HuH-7.5 (cell line): ENCODE measurements around the gene SLC10A3.
A peak's percentile ranks its signal among the peaks of the same experiment; 100 is the strongest.

ENCODE experiments used
- DNase-seq: peaks from one replicate; pipeline ENCODE4 v3.0.0; 2011; ENCODE audit warnings: low spot score

The SLC10A3 gene

DNA sequence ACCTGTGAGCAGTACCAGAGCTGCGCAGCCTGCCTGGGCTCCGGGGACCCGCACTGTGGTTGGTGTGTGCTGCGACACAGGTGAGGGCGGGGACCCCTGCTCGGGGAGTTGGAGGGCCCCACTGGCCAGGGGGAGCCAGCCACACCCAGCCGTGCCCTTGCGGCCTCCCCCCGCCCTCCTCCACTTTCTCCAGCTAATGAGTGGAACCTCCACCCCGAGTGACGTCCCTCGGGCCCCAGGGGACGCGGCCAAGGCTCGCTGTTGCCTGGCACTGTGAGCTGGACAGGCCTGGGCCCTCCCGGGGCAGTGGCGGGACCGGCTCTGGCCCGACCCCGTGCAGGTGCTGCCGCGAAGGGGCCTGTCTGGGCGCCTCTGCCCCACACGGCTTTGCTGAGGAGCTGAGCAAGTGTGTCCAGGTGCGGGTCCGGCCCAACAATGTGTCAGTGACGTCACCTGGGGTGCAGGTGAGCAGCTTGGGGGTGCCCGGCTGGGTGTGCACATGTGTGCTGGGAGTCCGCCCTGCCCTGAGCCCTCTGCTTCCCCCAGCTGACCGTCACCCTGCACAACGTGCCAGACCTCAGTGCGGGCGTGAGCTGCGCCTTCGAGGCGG is 26.7 kb downstream of the SLC10A3 start:
- no peak for DNase-seq

DNA sequence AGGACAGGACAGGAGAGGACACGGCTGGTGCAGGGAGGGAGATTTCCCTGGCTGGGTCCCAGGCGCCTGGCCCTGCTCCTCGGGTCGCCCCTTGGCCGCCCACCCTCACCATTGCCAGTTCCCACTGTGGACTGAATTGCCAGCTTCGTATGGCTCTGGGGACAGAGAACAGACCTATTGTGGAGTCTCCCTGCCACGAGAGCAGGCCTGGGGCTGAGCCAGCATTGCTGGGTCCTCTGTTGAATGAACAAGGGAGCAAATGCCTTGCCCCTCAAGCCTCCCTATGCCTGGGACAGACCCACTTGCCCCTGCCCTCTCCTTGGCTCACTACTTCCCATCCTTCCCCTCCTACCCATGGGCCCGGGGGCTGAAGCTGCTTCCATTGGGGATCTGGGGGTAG is 28.0 kb downstream of the SLC10A3 start:
- no peak for DNase-seq

GRCh38 chrX:154460326-154460725 is 30.1 kb downstream of the SLC10A3 start:
- DNase-seq, result no peak

GRCh38 chrX:154459832-154460231 is 30.6 kb downstream of the SLC10A3 start:
- DNase-seq, result no peak

- no peak for DNase-seq
Measured at GRCh38 chrX:154458954-154459778, 31.3 kb downstream of the SLC10A3 start.

DNA sequence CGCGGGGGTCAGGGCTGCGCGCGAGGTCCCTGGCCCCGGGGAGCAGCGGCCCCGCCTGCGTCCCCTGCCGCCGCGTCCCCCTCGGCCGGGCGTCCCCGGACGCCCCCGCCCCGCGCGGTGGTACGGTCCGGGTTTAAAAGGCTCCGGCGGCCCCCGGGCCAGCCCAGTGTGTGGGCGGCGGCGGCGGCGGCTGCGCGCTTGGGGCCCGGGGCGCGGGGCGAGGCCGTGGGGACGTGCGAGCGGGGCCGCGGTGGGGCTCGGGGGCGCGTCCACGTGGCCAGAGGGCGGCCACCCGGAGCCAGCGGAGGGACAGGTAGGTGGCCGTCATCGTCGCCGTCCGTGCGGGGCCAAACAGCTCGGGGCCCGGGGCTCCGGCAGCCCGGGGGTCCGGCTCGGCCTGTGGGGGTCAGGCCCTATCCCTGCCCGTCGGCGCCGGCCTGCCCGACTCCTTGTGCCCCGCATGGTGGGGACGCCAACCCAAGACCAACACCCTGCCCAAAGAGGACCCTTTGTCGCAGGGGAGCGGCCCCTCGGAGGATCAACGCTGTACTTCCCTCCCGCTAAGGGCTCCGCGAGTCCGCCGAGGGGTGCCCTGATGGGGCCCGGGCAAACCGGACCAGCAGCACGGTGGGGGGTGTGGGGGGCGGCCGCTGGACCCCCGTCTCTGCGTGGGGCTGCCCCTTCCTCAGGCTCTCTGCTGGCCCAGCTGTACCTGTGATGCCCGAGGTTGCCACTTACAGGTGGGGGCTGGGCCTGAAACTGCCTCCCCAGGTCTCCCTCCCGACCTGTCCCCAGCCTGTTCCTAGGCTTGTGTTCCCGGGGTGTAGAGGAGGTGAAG is 32.1 kb downstream of the SLC10A3 start, which contains the start of gene PLXNA3:
PLXNA3 (plus strand) TSS at position 166 of the 838 bp plus-strand sequence. CDS start 1,903 bp downstream, outside the sequence.
- no peak for DNase-seq

DNA sequence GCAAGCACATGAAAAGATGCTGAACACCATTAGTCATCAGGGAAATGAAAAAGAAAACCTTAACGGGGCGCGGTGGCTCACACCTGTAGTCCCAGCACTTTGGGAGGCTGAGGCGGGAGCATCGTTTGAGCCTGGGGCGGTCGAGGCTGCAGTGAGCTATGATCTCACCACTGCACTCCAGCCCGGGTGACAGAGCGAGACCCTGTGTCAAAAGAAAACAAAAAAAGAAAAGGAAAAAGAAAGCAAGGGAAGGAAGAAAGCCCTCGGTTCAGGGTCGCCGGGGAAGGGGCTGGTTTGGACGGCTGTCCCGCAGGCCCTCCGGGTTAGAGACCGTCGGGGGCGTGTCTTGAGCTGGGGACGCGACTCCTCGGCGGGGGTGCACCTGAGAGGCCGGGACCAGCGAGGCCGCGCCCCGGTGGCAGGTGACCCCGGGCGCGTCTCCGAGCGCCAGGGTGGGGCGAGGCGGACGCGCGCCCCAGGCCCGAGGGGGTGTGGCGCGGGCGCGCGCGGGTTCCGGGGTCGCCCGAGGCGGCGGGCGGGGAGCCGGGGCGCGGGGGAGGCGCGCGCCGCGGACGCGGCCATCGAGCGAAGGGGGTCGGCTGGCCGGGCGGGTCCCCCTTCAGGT is 32.8 kb downstream of the SLC10A3 start:
- peak; percentile 64 for DNase-seq

DNA sequence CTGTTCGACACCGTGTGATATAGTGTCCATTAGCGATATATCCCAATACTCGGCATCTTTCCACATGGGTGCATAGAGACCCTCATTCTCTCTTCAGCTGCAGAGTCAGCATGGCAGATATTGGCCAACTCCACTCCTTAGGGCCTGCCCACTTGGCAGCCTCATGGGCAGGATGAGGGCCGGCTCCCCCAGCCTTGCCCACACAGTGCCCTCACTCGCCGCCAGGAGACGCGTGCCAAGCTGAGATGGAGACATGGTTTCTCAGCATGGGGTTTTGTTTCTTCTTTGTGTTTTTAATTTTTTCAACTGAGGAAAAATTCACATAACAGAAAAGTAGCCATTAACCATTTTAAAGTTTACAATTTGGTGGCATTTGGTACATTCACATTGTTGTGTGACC is 37.6 kb downstream of the SLC10A3 start:
- DNase-seq, result no peak

DNA sequence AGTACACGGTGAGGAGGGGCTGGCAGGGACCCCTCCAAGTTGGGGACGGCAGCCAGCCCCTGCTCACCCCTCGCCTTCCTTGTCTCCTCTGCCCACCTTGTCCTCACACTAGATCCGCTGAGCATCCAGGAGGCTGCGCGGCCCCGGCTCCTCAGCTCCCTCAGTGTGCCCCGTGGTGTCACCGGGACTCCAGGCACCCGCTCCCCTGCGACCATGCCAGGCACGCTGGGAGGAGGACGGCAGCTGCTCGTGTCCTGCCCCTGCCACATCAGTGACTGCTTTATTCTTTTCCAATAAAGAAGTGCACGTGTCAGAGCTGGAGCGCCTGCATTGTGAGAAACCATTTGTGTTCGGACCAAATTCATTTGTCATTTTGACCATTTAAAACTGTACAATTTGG is 40.1 kb downstream of the SLC10A3 start:
- no peak for DNase-seq

DNA sequence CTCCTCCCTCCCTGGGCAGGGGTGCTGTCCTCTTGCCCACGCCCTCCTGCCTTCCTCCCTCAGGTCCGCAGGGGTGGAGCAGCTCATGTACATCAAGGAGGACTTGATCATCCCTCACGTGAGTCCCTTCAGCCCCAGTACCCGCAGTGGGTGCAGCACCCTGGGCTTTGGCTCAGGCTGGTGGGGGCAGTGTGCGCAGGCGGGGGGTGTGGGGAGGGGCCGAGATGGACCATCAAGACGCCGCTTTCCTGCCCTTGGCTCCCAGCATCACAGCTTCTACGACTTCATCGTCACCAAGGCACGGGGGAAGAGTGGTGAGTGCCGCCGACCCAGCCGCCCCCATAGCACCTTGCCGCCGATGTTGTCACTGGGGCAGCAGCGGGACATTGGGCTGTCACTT is 40.8 kb downstream of the SLC10A3 start:
- no peak for DNase-seq

- no peak for DNase-seq
Measured at GRCh38 chrX:154448484-154448883, 41.9 kb downstream of the SLC10A3 start.

- no peak for DNase-seq
Measured at GRCh38 chrX:154446430-154446829, 44.0 kb downstream of the SLC10A3 start.

DNA sequence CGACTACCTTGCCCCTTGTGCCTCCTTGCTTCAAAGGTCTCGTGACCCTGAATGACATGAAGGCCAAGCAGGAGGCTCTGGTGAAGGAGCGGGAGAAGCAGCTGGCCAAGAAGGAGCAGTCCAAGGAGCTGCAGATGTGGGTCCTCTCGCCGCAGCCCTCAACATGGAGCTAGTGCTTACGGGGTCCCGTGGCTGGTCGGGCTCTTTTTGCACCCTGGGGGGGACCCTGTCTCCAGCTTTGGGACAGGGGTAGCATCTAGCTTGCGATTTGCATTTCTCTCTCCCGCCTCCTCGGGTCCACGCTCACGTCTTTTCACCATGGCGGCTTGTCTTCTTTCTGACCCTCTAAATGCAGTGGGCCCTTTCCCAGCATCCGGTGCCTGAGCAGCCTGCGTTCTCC is 44.7 kb downstream of the SLC10A3 start:
- no peak for DNase-seq

GRCh38 chrX:154444755-154445246 is 45.6 kb downstream of the SLC10A3 start:
- DNase-seq, result no peak

GRCh38 chrX:154443992-154444754 is 46.3 kb downstream of the SLC10A3 start, which contains the start of gene FAM50A:
TSS of gene FAM50A (plus strand) at chrX:154444141. CDS start at chrX:154444236, 95 bp downstream.
- peak; percentile 79 for DNase-seq

DNA sequence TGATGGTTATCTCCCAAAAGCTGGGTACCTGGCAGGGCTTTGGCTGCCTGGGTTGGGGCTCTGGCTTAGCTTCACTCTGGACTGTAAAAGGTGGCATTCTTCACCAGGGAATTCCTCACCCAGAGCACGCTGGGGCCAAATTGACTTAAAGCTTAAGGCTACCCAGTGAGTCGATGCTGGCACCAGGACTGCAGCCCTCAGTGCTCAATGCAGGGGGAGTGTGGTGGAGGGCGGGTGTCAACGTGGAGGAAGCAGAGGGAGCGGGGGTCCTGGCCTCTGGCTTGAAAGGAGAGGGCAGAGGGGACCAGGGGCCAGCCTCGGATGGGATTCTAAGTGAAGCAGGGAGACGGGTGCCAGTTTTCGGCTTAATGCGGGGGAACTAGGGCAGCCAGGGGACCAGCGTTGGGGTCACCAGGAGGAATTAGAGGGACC is 46.9 kb downstream of the SLC10A3 start:
- no peak for DNase-seq

- no peak for DNase-seq
Measured at GRCh38 chrX:154441984-154442707, 48.3 kb downstream of the SLC10A3 start.

DNA sequence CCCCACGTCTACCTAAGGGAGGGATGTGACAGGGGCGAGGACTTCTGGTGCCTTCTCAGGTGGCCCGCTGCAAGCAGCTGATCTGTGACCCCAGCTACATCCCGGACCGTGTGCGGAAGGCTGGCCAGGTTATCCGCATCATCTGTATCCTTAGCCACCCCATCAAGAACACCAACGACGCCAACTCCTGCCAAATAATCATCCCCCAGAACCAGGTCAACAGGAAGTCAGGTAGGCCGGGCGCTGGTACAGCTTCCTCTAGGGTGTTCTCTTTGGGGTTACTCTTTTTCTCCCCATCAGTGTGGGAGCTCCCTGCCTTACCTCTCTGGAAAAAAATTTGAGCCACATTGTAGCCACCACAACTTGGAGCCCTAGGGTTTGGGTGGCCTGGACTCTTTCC is 48.9 kb downstream of the SLC10A3 start:
- no peak for DNase-seq

GRCh38 chrX:154440623-154441357 is 49.6 kb downstream of the SLC10A3 start:
- DNase-seq, result no peak

DNA sequence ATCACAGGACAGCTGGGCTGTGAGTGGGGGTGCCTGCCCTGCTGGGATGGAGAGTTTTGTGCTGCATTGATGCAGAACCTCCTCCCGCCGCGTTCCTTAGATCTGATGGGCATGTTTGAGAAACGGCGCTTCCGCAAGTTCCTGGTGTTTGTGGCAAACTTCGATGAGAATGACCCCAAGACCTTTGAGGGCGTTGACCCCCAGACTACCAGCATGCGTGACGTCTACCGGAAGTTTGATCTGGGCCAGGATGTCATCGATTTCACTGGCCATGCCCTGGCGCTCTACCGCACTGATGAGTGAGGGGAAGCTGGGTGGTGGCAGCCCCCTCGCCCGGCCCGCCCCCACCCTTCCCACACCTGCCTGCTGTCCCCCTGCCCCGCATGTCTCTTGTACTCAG is 50.6 kb downstream of the SLC10A3 start:
- no peak for DNase-seq
